H1 (cell line): Measurements from ENCODE around the gene PARD6B. TPM values are rescaled to one million over a fixed set of nuclear protein-coding genes. Genes with fewer than 3 reads are reported as not detected.

Experiments
- CTCF ChIA-PET: fragments of 300-600 bp; sonication (Branson Sonifier 250); formaldehyde crosslinking; loops from one replicate; lab custom pipeline; 2021; ENCODE audit not compliant: partially characterized antibody; lab: Charles Lee
- POLR2A ChIA-PET: fragments of 300-600 bp; sonication (Branson Sonifier 250); formaldehyde crosslinking; loops from one replicate; lab custom pipeline; 2021; ENCODE audit warnings: inconsistent platforms; ENCODE audit not compliant: partially characterized antibody; lab: Charles Lee
- DNase-seq, 2 experiments: peaks; one replicate each; pipeline versions ENCODE4 v3.0.0 to v3.0.0-alpha.2; 2010 to 2022; ENCODE audit warnings: low spot score in 2 of 2, low read depth in 1 of 2, mixed read lengths in 1 of 2
- FAIRE-seq: peaks from 2 replicates; lab custom pipeline; 2011; peaks lifted over from hg19 to GRCh38; lab: Jason Lieb, UNC
- H2AFZ ChIP-seq: 2 replicates; pipeline ENCODE4 v1.8.1; 2012; ENCODE audit warnings: low read length, inconsistent platforms
- H2AK5ac ChIP-seq: 2 replicates; pipeline ENCODE4 v1.6.1; 2013; ENCODE audit warnings: low read depth, low read length
- H2BK120ac ChIP-seq: replicated peaks from 2 replicates; pipeline ENCODE3; 2013; ENCODE audit warnings: low read depth, low read length, inconsistent platforms
- H2BK12ac ChIP-seq: 2 replicates; pipeline ENCODE4 v1.6.1; 2013; ENCODE audit warnings: low read depth, low read length
- H2BK15ac ChIP-seq: 2 replicates; pipeline ENCODE4 v1.6.1; 2013; ENCODE audit warnings: low read length
- H2BK20ac ChIP-seq: 2 replicates; pipeline ENCODE4 v1.6.1; 2013; ENCODE audit warnings: low read length
- H2BK5ac ChIP-seq: 2 replicates; pipeline ENCODE4 v1.6.1; 2013; ENCODE audit warnings: low read depth, low read length
- H3K14ac ChIP-seq: 2 replicates; pipeline ENCODE4 v1.6.1; 2013; ENCODE audit warnings: inconsistent platforms; ENCODE audit not compliant: insufficient read length
- H3K18ac ChIP-seq: 2 replicates; pipeline ENCODE4 v1.6.1; 2013; ENCODE audit warnings: low read length; ENCODE audit errors: extremely low read depth
- H3K23ac ChIP-seq: 2 replicates; pipeline ENCODE4 v1.6.1; 2013; ENCODE audit warnings: inconsistent platforms; ENCODE audit not compliant: insufficient read length
- H3K23me2 ChIP-seq: 2 replicates; pipeline ENCODE4 v1.6.1; 2013; ENCODE audit warnings: low read depth, low read length
- H3K27ac ChIP-seq: 2 replicates; pipeline ENCODE4 v1.6.1; 2011; ENCODE audit warnings: low read depth, low read length, inconsistent platforms
- H3K27me3 ChIP-seq, 4 experiments: replicated peaks in 1 of 4; 1 replicate in 1 of 4; 2 replicates in 3 of 4; pipeline versions ENCODE4 v1.6.1 to v1.8.1; 2011 to 2013; ENCODE audit warnings: low read length in 3 of 4, mild to moderate bottlenecking in 3 of 4, inconsistent platforms in 2 of 4, mixed read lengths in 2 of 4, moderate library complexity in 1 of 4; ENCODE audit not compliant: control insufficient read depth in 3 of 4, insufficient read depth in 3 of 4; ENCODE audit errors: extremely low read depth in 1 of 4
- H3K36me3 ChIP-seq, 4 experiments: 2 replicates each; pipeline versions ENCODE4 v1.6.1 to v1.8.1; 2011 to 2013; ENCODE audit warnings: mild to moderate bottlenecking in 4 of 4, low read length in 3 of 4, moderate library complexity in 2 of 4, control low read depth in 1 of 4, inconsistent platforms in 1 of 4; ENCODE audit not compliant: insufficient read depth in 4 of 4, control insufficient read depth in 2 of 4
- H3K4ac ChIP-seq: replicated peaks from 2 replicates; pipeline ENCODE3; 2013; ENCODE audit warnings: low read length, low read depth, mixed read lengths, inconsistent platforms; ENCODE audit not compliant: insufficient read length
- H3K4me1 ChIP-seq, 4 experiments: replicated peaks in 1 of 4; 1 replicate in 1 of 4; 2 replicates in 3 of 4; pipeline versions ENCODE4 v1.6.1 to v1.8.1; 2011 to 2013; ENCODE audit warnings: low read length in 3 of 4, inconsistent platforms in 2 of 4, mixed read lengths in 1 of 4; ENCODE audit not compliant: insufficient read depth in 4 of 4, control insufficient read depth in 3 of 4
- H3K4me2 ChIP-seq, 2 experiments: 2 replicates each; pipeline versions ENCODE4 v1.6.1 to v1.8.1; 2011 to 2013; ENCODE audit warnings: low read depth in 2 of 2, low read length in 2 of 2, control low read depth in 1 of 2, inconsistent platforms in 1 of 2, mild to moderate bottlenecking in 1 of 2; ENCODE audit not compliant: insufficient read depth in 1 of 2
- H3K4me3 ChIP-seq, 4 experiments: fragments of 200-600, 300-600 bp in 1 of 4; sonication (generic), shearing (Covaris generic), sonication (Bioruptor Twin) in 1 of 4; 2 replicates each; pipeline versions ENCODE4 v1.5.1 to v1.8.1; 2011 to 2016; ENCODE audit warnings: low read length in 4 of 4, low read depth in 3 of 4, control low read depth in 2 of 4, inconsistent platforms in 2 of 4, mild to moderate bottlenecking in 2 of 4, mixed read lengths in 1 of 4, moderate library complexity in 1 of 4; ENCODE audit not compliant: insufficient read depth in 2 of 4; ENCODE audit errors: extremely low read depth in 1 of 4
- H3K56ac ChIP-seq: replicated peaks from 2 replicates; pipeline ENCODE3; 2013; ENCODE audit warnings: low read depth, mild to moderate bottlenecking, mixed read lengths, low read length, inconsistent platforms; ENCODE audit not compliant: insufficient read length
- H3K79me1 ChIP-seq: 2 replicates; pipeline ENCODE4 v1.6.1; 2013; ENCODE audit warnings: low read depth, low read length, control low read depth
- H3K79me2 ChIP-seq, 2 experiments: 2 replicates each; pipeline versions ENCODE4 v1.6.1 to v1.8.1; 2012 to 2013; ENCODE audit warnings: low read length in 2 of 2, mild to moderate bottlenecking in 2 of 2, inconsistent platforms in 1 of 2; ENCODE audit not compliant: insufficient read depth in 2 of 2, control insufficient read depth in 1 of 2
- H3K9ac ChIP-seq, 4 experiments: replicated peaks in 1 of 4; 1 replicate in 1 of 4; 2 replicates in 3 of 4; pipeline versions ENCODE4 v1.6.1 to v1.8.1; 2011 to 2013; ENCODE audit warnings: low read depth in 3 of 4, low read length in 3 of 4, control low read depth in 2 of 4, mild to moderate bottlenecking in 2 of 4, moderate library complexity in 2 of 4, inconsistent platforms in 1 of 4; ENCODE audit errors: extremely low read depth in 1 of 4
- H3K9me3 ChIP-seq, 2 experiments: 2 replicates each; pipeline versions ENCODE4 v1.6.1 to v1.8.1; 2012 to 2013; ENCODE audit warnings: mild to moderate bottlenecking in 2 of 2, moderate library complexity in 2 of 2, control low read depth in 1 of 2, inconsistent platforms in 1 of 2, low read depth in 1 of 2, low read length in 1 of 2, mixed read lengths in 1 of 2; ENCODE audit not compliant: insufficient read depth in 2 of 2
- H4K20me1 ChIP-seq, 2 experiments: replicated peaks in 1 of 2; 2 replicates each; pipeline versions ENCODE3 to v1.8.1; 2011 to 2013; ENCODE audit warnings: inconsistent platforms in 2 of 2, low read length in 2 of 2, mild to moderate bottlenecking in 1 of 2; ENCODE audit not compliant: insufficient read depth in 2 of 2, control insufficient read depth in 1 of 2
- H4K5ac ChIP-seq: 2 replicates; pipeline ENCODE4 v1.6.1; 2013; ENCODE audit warnings: low read length, low read depth, mixed read lengths, inconsistent platforms; ENCODE audit not compliant: insufficient read length
- H4K8ac ChIP-seq: 2 replicates; pipeline ENCODE4 v1.8.0; 2013; ENCODE audit warnings: mild to moderate bottlenecking, moderate library complexity, low read length, inconsistent platforms; ENCODE audit not compliant: insufficient read depth; ENCODE audit errors: extremely low read depth
- H4K91ac ChIP-seq: replicated peaks from 2 replicates; pipeline ENCODE3; 2013; ENCODE audit warnings: low read length, mixed read lengths, inconsistent platforms; ENCODE audit not compliant: insufficient read length
- CBX5 ChIP-seq: fragments of 300-800, 300-1000 bp; sonication (generic); IDR thresholded peaks from 2 replicates; pipeline ENCODE4 v1.7.1; 2016; ENCODE audit warnings: antibody characterized with exemption, low read length, low read depth
- GTF2F1 ChIP-seq: IDR thresholded peaks from 2 replicates; pipeline ENCODE4 v1.6.1; 2012; ENCODE audit warnings: low read depth, low read length, improper control_type of control experiment, borderline replicate concordance
- HDAC2 ChIP-seq, 2 experiments: fragments of 300-600 bp in 1 of 2; sonication (generic) in 1 of 2; IDR thresholded peaks; 2 replicates each; pipeline ENCODE4 v1.6.1; 2011 to 2012; ENCODE audit warnings: low read depth in 2 of 2, low read length in 2 of 2, mild to moderate bottlenecking in 2 of 2, moderate library complexity in 2 of 2, borderline replicate concordance in 1 of 2, inconsistent platforms in 1 of 2
- NRF1 ChIP-seq: IDR thresholded peaks from 2 replicates; pipeline ENCODE4 v1.6.1; 2011; ENCODE audit warnings: mild to moderate bottlenecking, low read depth, low read length, improper control_type of control experiment
- RAD21 ChIP-seq, 2 experiments: IDR thresholded peaks in 1 of 2; conservative IDR thresholded peaks in 1 of 2; 2 replicates each; pipeline ENCODE4 v1.6.1; 2011; ENCODE audit warnings: low read depth in 2 of 2, low read length in 2 of 2, improper control_type of control experiment in 1 of 2, inconsistent platforms in 1 of 2, mild to moderate bottlenecking in 1 of 2, moderate library complexity in 1 of 2
- SP1 ChIP-seq: IDR thresholded peaks from 2 replicates; pipeline ENCODE4 v1.6.1; 2011; ENCODE audit warnings: low read depth, low read length
- TAF1 ChIP-seq: IDR thresholded peaks from 2 replicates; pipeline ENCODE4 v1.6.1; 2011; ENCODE audit warnings: mild to moderate bottlenecking, low read depth, low read length
- USF2 ChIP-seq: IDR thresholded peaks from 2 replicates; pipeline ENCODE4 v1.6.1; 2011; ENCODE audit warnings: low read length, improper control_type of control experiment
- ZNF274 ChIP-seq: IDR thresholded peaks from 2 replicates; pipeline ENCODE4 v1.7.0; 2012; ENCODE audit warnings: low read length, borderline replicate concordance; ENCODE audit errors: extremely low read depth
- WGBS, 2 experiments: shearing (Covaris generic) in 1 of 2; methylation state at CpG; one replicate each; pipeline versions ENCODE4 v1.1.6 to v1.1.7; 2013 to 2015; ENCODE audit warnings: low lambda C conversion rate in 2 of 2, mixed read lengths in 2 of 2, inconsistent platforms in 1 of 2, low coverage in 1 of 2, missing lambda C conversion rate in 1 of 2; ENCODE audit not compliant: insufficient replicate concordance in 2 of 2, insufficient coverage in 1 of 2, insufficient read length in 1 of 2; ENCODE audit errors: extremely low coverage in 1 of 2, missing lambda C conversion rate in 1 of 2; 5-methylcytosine and 5-hydroxymethylcytosine counted together
- polyA plus RNA-seq, 7 experiments: library from polyadenylated mRNA; depleted of rRNA in 3 of 7; stranded (reverse) in 5 of 7; unstranded in 2 of 7; fragments of >200 nt in 5 of 7; fragments of 200-250 nt in 2 of 7; gene quantifications; 1 replicate in 5 of 7; 2 replicates in 1 of 7; 4 replicates in 1 of 7; pipeline versions ENCODE4 v1.2.1 to v1.2.3, GENCODE V29; 2011 to 2013; ENCODE audit warnings: missing spikeins in 2 of 7, mixed read lengths in 2 of 7
- total RNA-seq: library from RNA; stranded (reverse); fragmentation: NEBNext Ultra II Directional; extraction: Animal tissue kit (Norgen Biotek cat#: 25700); gene quantifications from 2 replicates; pipeline ENCODE4 v1.2.1, GENCODE V29; 2021

The PARD6B gene
- total and polyA plus RNA-seq, 2 of the 8 experiments (the other 6 are each of a cell fraction or from before 2014, with no cell fraction given): 5.2 to 34.1 TPM

GRCh38 chr20:50783903-50784302, 52.5 kb downstream of the PARD6B start:
- Histone ChIP-seq H2AFZ (no peak overlapping the region), H3K4me3 (no peak overlapping the region), H2BK5ac (no peak overlapping the region), H3K23ac (no peak overlapping the region), H3K27ac (no peak overlapping the region), H2BK12ac (no peak overlapping the region), H3K9ac (no peak overlapping the region), H2AK5ac (no peak overlapping the region), H3K9me3 (no peaks in the 10 kb centered on the region), H3K36me3 (no peaks in the 10 kb centered on the region), H3K56ac (no peak overlapping the region), H3K4ac (no peak overlapping the region), H3K23me2 (no peaks in the 10 kb centered on the region), H2BK20ac (no peak overlapping the region), H3K79me2 (no peaks in the 10 kb centered on the region), H3K14ac (no peak overlapping the region), H4K91ac (no peak overlapping the region), H4K5ac (no peak overlapping the region), H3K27me3 (no peaks in the 10 kb centered on the region), H4K20me1 (no peaks in the 10 kb centered on the region), H3K79me1 (no peaks in the 10 kb centered on the region), H4K8ac (no peak overlapping the region), H2BK120ac (no peak overlapping the region), H3K4me1 (peaks cover 0 to 4% (median under 1%) of the 10 kb centered on the region in 4 experiments; a peak in 2 of 7 replicates), H3K18ac (no peak overlapping the region), H2BK15ac (no peak overlapping the region), H3K4me2 (no peak overlapping the region)
- FAIRE-seq (no peak), DNase-seq (no peak)
- ChIA-PET CTCF (interaction anchor here (0.6 to 2.3 kb wide), 7 partner anchors 9 to 858 kb away, joined by 3 to 8 read pairs (median 4); no protein-coding TSS in a partner anchor), POLR2A (interaction anchor here (0.9 kb wide), 1 partner anchor 56 kb away, joined by 3 read pairs; no protein-coding TSS in a partner anchor)
- 81% methylated on average over 6 of the region's 6 CpGs; no CpG with 5 or more reads in 1 of the 2 experiments for WGBS, 2 experiments
- TF ChIP-seq GTF2F1 (no peak), CBX5 (no peak), SP1 (no peak), ZNF274 (no peak), TAF1 (no peak), USF2 (no peak), HDAC2 (IDR thresholded peaks at IDR 0.05; ENCODE audit: borderline replicate concordance in 1 of 2, low read depth in 2 of 2, low read length in 2 of 2) (no peak), NRF1 (no peak), RAD21 (IDR thresholded peaks at IDR 0.05 in 1 of 2, conservative IDR thresholded peaks at IDR 0.05 in 1 of 2; ENCODE audit: low read depth in 2 of 2, low read length in 2 of 2) (no peak)
